HG02840 (cell line): ENCODE measurements around the gene SCRN1.
A peak's percentile ranks its signal among the peaks of the same experiment; 100 is the strongest.

Experiments used
- ATAC-seq: cut with Tn5 transposase; IDR thresholded peaks from one replicate; pipeline ENCODE4 v1.9.1; 2021; ENCODE audit warnings: mild to moderate bottlenecking, moderate library complexity, moderate number of reproducible peaks; ENCODE audit not compliant: unreplicated experiment, low FRiP score

SCRN1 gene

GRCh38 chr7:30010021-30010420 lies 20.4 kb upstream of the SCRN1 start:
- no peak for ATAC-seq

DNA sequence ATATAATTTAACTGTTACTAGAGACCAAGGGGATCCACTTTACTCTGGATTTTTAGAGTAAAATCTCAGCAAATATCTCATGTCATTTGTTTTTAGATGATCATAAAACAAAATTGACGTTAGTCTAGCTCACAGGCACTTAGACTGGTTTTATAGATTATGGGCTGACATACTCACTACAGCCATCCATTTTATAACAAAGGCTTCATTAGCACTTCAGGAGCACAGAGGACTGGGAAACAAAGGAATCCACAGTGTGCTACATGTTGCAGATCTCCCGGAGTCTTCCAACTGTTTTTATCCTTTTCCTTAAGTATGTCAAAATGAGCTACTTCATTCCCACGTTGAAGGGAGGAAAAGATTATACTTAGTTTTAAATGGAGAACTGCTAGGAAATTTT lies 15.9 kb upstream of the SCRN1 start:
- ATAC-seq = no peak

- ATAC-seq = no peak
Observed at GRCh38 chr7:30003098-30003497, 13.5 kb upstream of the SCRN1 start.

DNA sequence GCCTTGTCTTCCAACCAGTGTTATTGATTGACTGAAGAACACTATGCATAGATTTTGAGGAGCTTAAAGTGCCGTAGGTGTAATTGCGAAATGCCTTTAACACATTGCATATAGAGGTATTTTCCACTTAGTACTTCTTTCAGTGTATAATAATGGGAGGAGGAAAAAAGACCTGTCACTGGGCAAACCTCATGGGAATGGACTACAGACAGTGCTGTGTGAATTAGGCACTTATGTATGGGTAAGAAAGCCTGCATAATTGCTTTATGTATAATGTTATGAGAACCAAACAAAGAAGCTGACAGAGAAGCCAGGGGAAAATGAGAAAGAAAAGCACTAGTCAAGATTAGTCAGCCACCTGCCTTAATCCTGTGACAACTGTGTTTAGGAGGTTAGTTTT lies 12.4 kb upstream of the SCRN1 start:
- ATAC-seq = no peak

DNA sequence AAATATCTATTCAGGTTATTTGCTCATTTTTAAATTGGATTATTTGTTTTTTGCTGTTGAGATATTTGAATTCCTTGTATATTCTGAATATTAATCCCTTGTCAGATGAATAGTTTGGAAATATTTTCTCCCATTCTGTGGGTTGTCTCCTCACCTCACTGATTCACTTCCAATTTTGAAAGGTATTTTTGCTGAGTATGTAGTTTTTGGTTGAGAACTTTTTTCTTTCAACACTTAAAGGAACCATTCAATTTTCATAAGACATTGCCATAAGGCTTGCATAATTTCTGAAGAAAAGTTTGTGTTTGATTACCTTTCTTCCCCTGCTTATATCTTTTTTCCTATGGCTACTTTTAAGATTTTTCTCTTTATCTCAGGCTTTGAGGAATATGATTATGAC lies 8.9 kb upstream of the SCRN1 start:
- no peak for ATAC-seq

DNA sequence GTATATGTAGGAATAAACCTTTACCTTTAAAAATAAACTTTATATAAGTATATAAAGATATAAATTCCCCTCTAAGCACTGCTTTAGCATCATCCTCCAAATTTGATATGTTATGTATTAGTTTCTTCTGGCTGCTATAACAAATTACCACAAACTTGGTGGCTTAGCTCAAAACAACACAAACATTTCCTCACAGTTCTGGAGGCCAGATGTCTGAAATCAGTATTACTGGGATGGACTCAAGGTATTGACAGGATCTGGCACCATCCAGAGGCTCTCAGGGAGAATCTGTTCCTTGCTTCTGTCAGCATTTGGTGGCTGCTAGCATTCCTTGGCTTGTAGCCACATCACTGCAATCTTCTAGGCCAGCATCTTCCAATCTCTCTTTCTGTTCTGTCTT lies 6.7 kb upstream of the SCRN1 start:
- ATAC-seq = no peak

DNA sequence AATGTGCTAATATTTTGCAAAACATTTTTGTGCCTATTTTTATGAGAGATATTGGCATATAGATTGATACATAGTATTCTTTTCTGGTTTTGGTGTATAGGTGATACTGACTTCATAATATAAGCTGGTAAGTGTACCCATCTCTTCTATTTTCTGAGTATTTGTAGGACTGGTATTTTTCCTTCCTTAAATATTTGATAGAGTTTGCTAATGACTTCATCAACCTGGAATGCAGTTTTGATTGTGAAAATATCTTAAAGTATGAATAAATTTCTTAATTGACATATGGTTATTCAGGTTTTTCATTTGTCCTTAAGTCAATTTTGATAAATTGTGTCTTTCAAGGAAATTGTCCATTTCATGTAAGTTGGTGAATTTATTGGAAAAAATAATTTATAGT lies 6.1 kb upstream of the SCRN1 start:
- no peak for ATAC-seq

DNA sequence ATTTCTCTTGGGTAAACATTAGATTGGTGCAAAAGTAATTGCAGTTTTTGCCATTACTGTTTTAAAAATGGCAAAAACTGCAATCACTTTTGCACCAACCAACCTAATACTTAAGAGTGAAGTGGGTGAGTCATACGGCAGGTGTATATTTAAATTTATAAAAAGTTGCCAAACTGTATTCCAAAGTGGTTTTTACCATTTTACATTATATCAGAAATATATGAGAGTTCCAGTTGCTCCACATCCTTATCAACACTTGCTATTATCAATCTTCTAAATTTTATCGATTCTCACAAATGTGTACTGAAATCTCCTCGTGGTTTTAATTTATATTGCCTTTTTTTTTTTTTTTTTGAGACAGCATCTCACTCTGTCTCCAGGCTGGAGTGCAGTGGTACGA lies 3.5 kb upstream of the SCRN1 start:
- no peak for ATAC-seq

DNA sequence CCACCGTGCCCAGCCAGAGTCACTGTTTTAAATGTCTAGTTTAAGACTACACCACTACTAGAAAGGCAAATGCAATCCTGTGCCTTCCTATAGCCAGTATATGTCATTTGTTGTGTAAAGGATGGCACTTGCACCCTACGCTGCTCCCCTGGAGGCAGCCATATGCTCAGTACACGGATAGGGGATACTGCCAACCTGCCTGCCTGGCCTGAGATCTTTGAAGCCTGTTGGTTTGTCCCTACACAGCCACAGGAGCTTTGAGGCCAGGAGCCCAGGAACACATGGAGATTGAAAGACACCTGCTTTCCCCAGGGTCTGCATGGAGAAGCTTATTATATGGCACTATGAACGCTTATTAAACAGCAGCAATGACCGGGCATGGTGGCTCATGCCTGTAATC lies 2.3 kb upstream of the SCRN1 start:
- no peak for ATAC-seq

- ATAC-seq = no peak
Observed at GRCh38 chr7:29990931-29991330, 1.3 kb upstream of the SCRN1 start.

- peak; percentile 35 for ATAC-seq
Observed at GRCh38 chr7:29988424-29989256, 961 bp downstream of the SCRN1 start.

DNA sequence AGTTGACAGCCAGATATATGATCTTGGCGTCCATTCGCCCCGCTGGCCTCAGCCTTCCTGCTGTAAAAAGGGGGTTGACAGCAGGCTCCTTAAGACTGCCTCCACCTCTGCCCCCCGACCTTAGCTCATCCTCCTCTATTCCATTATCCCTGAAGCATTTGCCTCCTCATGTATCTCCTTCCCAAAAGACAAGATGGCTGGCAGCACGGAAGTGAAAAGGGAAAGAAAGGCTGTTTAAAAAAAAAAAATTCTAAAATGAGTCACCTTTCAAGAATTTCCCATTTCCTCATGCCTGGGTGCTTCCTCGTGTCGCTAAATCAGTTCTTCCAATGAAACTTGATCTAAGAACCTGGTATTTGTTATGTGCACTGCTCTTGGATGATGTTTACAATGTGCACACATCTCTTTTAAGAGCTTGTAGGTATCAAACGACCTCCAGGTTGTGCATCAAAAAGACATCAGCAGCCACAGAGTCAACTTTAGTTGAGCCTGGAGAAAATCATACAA lies 1.7 kb downstream of the SCRN1 start:
- ATAC-seq = no peak

- no peak for ATAC-seq
Observed at GRCh38 chr7:29987083-29987482, 2.5 kb downstream of the SCRN1 start.

DNA sequence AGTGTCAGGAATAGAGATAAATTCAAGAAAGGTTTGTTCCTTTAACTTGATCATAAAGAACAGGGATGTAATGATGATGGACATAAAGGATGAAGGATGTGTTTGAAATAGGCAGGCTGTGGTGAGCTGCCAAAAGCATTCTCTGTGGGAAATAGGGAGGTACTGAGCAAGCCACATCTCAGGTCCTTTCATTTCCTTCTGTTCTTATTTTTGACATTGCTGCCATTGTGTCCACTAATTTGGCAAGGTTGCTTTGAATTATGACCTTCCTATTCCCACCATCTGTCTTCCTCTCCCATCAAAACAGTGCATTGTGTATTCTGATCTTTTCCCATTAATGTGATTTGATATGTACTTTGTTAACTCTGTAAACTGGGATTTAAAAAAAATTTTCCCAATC lies 9.4 kb downstream of the SCRN1 start:
- ATAC-seq = no peak

GRCh38 chr7:29977886-29978651 lies 11.5 kb downstream of the SCRN1 start:
- ATAC-seq = no peak

DNA sequence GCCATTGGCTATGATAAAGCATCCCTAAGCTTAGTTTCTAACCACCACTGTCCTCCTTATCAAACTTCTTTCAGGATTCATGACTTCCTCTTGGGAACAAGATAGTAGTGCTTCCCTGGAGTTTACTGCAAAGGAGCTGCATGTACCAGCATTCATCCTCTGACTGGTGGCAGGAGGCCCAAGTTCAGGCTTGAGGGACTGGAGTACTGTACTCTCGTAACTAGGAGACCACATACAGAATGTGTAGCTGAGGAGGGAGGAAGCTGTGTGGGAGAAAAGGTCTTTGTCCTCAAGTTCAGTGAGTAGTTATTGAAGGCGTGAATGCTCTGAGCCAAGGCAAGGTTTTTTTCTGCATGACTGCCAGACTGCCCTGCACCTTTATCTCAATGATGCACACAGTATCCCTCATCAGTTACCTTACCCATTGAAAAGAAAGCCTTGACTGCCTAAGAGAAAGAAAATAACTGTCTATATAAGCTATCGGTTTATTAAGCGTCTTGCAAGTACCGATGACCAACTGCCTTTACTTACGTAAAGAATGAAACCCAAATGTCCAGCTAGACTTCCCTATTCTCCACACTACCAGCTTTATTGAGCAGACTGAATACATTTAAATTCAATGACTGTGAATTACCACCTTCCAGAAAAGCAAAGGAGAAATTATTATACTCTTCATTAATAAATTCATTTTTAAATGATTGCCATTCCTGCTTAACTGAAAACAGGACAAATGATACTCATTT lies 12.8 kb downstream of the SCRN1 start:
- ATAC-seq = no peak

DNA sequence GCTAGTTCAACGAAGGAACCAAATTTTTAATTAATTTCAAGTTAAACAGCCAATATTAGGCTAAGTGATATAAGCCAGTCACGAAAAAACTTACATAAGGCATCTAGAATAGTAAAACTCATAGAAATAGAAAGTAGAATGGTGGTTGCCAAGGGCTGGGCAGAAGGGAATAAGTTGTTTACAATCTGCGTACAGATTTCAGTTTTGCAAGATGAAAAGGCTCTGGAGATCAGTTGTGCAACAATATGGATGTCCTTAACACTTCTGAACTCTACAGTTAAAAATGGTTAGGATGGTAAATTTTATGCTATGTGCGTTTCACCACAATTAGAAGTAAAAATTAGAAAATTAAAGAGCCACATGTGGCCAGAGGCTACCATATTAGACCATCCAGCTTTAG lies 13.3 kb downstream of the SCRN1 start:
- no peak for ATAC-seq

GRCh38 chr7:29975561-29975960 lies 14.0 kb downstream of the SCRN1 start:
- no peak for ATAC-seq

DNA sequence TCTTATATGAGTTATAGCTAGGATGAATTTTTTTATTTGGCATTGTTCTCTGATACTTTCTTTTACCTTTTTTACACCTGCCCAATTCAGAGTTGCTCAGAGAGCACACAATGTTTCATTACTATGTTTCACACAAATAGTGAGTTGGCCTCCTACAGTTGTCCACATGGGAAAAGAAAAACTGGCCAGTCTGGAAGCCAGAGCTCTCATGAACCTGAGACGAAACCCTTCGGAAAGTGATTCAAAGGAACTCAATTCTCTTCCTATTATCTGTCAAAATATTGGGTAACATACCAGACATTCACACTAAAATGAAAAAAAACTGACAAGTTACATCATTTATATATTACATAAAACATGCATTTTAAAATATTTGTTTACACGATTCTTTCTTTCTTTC lies 15.3 kb downstream of the SCRN1 start:
- ATAC-seq = no peak

- ATAC-seq = no peak
Observed at GRCh38 chr7:29972315-29972669, 17.3 kb downstream of the SCRN1 start.
